ENCODE measurements around the gene FSD1.
"Not testable (repeated sequence)": the region's sequence is repeated elsewhere in the genome, so short reads cannot be mapped to it uniquely, and the experiment has no call there.

Gene FSD1

DNA sequence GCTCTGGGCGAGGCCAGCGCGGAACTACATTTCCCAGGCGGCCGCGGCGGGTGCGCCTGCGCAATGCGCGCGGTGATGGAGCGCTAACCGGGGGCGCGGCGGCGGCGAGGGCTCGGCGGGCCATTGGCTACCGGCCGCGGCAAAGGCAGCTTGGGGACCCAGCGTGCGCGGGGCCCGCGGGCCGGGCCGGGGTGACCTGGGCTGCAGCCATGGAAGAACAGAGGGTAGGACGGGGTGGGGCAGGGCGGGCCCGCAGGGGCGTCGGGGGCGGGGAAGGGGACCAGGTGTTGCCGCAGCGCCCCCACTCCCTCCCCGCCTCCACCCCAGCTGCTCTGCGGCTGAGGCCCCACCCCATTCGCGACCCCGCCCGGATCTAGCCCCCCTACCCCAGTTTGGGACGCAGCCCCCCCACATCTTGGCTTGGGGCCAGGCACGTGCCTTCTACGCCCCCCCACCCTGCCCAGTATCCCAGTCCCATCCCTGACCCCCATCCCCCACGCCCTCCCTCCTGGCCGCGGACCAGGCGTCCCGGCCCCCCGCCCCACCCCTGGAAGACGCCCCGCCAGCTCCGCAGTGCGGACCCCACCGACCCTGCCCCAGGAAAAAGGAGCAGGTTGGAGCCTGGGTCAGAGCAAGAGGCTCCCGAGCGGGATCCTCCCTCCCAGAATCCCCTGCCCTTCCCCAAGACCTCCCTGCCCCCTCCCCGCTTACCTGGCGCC is at the start of gene FSD1:
Gene FSD1, plus strand, starts transcription at position 61 of the 719 bp plus-strand sequence. Its CDS starts 149 bp downstream, at position 210.
- peak in 1 of 2 donors; percentile 69 for DNase-seq (ENCODE audit: low read depth in 2 of 2)

DNA sequence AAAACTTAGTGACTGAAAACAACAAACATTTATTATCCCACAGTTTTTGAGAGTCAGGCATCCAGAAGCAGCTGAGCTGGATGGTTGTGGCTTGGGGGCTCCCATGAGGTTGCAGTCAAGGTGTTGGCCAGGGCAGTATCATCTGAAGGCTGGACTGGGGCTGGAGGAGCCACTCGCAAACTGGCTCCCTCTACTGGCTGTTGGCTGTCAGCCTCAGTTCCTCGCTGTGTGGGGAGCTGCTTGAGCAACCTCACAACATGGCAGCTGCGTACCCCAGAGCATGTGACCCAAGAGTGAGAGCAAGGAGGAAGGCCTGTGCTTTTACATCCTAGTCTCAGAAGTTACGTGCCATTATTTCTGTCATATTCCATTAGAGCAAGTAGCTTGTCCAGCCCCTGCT is 47.8 kb upstream of the FSD1 start:
- DNase-seq (ENCODE audit: low read depth in 2 of 2), result no peak

DNA sequence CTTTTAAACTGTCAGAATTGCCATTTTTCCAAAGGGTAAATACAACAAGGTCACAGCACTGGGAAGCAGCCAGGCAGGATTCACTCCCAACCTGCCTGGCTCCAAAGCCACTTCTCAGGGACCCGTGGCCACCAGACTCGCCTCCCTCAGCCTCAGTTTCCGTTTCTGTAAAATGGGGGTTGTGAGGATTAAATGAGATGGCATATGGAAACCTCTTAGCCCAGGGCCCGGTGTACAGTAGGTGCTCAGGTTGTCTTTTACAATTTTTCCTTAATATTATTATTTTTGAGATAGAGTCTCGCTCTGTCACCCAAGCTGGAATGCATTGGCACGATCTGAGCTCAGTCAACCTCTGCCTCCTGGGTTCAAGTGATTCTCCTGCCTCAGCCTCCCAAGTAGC is 47.4 kb upstream of the FSD1 start:
- DNase-seq (ENCODE audit: low read depth in 2 of 2), result no peak

DNA sequence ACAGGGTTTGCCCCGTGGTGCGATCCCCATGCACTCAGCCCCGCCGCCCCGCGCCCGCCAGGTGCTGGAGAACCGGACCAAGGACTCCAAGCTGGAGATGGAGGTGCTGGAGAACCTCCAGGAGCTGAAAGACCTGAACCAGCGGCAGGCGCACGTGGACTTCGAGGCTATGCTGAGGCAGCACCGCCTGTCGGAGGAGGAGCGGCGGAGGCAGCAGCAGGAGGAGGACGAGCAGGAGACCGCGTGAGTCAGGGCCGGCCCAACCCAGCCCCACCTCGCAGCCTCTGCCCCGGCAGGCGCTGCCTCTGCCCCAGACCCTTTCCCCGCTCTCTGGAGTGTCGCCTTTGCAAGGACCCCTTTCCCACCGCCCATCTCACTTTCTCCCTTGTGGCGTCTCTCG is 46.2 kb upstream of the FSD1 start:
- DNase-seq (ENCODE audit: low read depth in 2 of 2), result no peak

DNA sequence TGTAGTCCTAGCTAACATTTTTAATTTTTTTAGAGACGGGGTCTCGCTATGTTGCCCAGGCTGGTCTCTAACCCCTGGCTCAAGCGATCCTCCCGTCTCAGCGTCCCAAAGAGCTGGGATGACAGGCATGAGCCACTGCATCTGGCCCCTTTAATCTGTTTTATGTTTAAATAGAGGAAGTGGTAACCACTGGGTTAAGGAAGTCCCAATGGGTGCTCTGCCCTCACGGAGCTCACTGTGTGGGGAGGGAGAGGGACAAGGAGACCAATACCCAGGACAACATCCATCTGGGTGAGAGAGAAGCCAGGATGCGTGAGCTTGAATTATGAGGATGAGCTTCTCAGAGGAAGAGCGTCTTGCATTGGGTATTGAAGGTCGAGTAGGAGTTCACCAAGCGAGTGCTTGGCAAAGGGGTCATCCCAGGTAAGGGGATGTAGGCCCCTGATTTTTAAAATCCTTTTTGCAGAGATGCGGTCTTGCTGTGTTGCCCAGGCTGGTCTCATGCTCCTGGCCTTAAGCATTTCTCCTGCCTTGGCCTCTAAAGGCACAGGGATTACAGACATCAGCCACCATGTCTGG is 43.7 kb upstream of the FSD1 start:
- DNase-seq (ENCODE audit: low read depth in 2 of 2), result no peak

DNA sequence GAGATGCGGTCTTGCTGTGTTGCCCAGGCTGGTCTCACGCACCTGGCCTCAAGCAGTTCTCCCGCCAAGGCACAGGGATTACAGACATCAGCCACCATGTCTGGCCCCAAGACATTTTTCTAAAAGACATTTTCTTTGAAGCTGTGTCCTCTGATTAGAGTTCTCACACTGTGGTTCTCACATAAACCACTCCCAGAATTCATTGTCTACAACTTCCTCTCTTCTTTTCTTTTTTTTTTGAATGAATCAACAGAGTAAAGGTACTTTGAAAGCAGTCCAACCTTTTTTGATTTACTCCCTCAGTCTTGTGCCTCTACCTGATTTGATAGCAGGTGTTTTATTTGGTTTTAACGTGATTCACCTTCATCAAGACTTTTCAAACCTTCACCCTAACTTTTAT is 39.6 kb upstream of the FSD1 start:
- no peak for DNase-seq (ENCODE audit: low read depth in 2 of 2)

DNA sequence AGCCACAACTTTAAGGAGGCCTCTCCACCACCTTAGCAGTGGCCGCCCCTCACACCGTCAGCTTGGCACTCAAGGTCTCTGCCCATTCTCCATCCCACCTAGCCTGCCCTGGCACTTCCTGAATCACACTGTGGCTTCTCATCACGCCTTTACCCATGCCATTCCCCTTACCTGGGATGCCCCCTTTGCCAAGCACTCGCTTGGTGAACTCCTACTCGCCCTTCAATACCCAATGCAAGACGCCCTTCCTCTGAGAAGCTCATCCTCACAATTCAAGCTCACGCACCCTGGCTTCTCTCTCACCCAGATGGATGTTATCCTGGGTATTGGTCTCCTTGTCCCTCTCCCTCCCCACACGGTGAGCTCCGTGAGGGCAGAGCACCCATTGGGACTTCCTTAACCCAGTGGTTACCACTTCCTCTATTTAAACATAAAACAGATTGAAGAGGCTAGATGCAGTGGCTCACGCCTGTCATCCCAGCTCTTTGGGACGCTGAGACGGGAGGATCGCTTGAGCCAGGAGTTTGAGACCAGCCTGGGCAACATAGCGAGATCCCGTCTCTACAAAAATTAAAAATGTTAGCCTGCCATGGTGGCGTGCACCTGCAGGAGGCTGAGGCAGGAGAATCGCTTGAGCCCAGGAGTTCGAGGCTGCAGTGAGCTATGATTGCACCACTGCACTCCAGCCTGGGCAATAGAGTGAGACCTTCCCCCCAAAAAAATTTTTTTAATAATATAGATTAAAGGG is 38.0 kb upstream of the FSD1 start:
- no peak for DNase-seq (ENCODE audit: low read depth in 2 of 2)

DNA sequence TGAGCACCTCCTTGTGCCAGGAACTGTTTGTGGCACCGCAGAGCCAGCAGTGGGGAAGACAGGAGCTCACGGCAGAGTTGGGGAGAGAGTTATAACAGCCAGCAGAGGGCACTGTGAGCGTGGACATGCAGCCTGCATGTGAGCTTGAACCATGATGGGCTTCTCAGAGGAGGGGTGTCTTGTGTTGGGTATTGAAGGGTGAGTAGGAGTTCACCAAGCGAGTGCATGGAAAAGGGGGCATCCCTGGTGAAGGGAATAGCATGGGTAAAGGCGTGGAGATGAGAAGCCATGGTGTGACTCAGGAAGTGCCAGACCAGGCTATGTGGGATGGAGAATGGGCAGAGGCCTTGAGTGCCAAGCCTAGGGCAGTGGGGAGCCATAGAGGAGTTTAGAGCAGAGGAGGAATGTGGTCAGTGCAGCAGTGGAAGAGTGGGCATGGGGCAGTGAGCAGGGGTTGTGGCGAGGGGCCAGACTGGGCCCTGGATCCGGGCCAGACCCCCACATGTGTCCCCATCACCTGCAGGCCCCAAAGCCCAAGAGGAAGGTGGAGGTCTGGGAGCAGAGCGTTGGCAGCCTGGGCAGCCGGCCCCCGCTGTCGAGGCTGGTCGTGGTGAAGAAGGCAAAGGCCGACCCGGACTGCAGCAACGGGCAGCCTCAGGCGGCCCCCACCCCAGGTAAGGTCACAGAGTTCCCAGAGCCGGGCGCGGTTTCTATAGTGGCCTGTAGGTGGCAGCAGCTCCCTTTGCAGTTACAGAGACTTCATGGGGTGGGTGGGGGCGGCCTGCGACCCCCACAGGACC is 37.1 kb upstream of the FSD1 start:
- peak; percentile 52 to 59 for DNase-seq (ENCODE audit: low read depth in 2 of 2)

DNA sequence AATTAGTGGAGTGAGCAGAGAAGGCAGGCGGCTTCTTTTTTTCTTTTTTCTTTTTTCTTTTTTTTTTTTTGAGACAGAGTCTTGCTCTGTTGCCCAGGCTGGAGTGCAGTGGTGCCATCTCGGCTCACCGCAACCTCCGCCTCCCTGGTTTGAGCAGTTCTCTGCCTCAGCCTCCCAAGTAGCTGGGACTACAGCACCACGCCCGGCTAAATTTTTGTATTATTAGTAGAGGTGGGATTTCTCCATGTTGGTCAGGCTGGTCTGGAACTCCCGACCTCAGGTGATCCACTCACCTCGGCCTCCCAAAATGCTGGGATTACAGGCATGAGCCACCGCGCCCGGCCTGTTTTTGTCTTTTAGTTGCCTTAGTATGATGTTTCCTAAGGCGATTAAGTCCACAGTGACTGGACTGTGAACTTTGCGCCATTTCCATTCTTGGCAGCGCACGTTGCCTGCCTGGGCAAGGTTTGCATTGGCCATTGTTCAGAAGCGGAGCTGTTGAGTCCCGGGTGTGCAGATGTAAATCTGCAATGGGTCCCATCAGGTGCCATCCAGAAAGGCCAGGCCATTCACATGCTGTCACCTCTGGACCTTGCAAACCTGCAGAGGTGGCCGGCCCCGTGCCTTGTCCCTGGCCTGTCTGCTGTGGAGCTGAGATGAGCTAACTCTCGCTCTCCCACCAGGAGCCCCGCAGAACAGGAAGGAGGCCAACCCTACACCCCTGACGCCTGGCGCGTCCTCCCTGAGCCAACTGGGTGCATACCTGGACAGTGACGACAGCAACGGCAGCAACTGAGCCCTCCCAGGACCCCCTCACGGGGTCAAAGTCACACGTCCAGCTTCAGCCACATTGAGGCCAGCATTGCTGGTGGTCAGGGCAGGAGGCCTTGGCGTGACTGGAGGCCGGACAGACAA is 36.2 kb upstream of the FSD1 start:
- DNase-seq (ENCODE audit: low read depth in 2 of 2), result no peak

DNA sequence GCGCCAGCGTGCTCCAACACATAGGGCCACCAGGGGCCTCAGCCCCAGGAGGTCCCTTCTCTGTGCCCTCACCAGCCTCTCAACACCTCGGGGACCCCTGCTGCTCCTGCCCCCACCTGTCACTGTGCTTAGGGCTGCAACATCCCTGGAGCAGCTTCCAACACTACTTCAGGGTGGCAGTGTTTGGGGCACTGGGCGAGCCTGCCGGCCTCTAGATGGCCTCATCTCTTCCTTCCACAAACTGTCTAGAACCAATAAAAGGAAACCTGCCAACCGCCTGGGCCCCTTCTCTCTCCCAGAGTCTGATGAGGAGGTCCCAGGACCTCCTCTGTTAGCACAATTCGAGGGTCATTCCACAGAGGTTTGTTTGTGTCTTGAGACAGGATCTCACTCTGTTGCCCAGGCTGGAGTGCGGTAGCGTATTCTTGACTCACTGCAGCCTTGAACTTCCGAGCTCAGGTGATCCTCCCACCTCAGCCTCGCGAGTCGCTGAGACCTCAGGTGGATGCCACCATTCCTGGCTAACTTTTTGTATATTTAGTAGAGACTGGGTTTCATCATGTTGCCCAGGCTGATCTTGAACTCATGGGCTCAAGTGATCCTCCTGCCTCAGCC is 35.5 kb upstream of the FSD1 start:
- no peak for DNase-seq (ENCODE audit: low read depth in 2 of 2)

DNA sequence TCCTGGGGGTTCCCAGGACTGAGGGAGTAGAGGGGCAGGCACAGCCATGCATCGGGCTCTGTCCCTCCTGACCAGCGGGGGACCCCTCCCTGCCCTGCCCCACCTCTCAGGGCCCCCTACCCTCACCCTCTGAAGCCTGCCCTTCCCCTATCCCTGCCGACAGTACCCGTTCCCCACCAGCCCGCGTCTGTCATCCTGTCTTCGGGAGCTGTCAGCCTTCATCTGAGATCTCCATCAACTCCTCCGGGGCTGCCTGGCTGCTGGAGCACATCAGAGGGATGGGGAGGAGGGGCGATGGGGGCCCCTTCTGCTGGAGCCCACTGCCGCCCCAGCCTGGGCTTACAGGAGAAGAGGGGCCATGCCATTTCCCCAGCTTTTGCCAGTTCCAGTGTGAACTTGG is 31.5 kb upstream of the FSD1 start:
- DNase-seq (ENCODE audit: low read depth in 2 of 2), result no peak

DNA sequence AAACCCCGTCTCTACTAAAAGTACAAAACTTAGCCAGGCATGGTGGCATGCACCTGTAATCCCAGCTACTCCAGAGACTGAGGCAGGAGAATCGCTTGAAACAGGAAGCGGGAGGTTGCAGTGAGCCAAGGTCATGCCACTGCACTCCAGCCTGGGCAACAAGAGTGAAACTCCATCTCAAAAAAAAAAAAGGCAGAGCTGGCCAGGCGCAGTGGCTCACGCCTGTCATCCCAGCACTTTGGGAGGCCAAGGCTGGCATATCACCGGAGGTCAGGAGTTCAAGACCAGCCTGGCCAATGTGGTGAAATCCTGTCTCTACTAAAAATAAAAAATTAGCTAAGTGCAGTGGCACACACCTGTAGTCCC is 30.1 kb upstream of the FSD1 start:
- not testable (repeated sequence) for DNase-seq (ENCODE audit: low read depth in 2 of 2)

DNA sequence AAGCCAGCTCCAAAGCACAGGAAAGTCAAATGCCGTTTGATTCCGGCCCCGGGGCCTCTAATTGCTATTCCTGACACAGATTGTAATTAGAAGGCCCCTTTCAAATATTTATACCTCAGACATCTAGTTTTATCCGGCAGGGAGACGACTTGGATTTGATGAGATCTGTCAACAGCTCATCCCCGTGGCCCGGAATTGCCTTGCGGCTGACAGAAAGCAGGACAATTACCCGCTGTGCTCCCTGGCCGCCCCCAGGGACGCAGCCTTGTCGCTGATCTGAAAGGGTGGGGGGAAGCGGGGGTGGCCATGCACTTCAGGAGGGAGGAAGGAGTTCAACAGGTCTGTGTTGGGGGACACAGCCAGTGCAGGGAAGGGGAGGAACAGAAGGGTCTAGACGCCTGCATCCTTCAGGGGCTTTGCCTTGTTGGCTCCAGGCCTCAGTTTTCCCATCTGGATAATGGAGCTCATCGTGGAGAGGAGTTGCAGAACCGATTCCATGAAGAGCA is 27.2 kb upstream of the FSD1 start:
- no peak for DNase-seq (ENCODE audit: low read depth in 2 of 2)

DNA sequence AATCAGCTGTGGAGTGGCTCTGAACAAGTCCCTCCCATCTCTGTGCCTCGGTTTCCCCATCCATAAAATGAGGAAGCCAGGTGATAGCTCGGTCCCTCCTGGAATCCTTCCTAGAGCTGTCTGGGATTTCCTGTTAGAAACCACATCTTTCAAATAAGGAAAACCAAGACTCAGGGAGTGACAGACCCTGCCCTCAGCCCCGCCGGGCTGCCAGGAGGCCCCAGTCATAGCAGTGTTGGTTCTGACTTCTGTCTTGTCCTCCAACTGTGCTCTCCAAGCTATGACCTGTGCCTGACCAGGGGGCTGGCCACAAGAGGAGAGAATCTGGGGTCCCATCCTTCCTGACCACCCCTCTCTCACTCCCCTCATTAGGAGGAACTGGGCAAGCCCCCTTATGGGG is 26.4 kb upstream of the FSD1 start:
- DNase-seq (ENCODE audit: low read depth in 2 of 2), result no peak

DNA sequence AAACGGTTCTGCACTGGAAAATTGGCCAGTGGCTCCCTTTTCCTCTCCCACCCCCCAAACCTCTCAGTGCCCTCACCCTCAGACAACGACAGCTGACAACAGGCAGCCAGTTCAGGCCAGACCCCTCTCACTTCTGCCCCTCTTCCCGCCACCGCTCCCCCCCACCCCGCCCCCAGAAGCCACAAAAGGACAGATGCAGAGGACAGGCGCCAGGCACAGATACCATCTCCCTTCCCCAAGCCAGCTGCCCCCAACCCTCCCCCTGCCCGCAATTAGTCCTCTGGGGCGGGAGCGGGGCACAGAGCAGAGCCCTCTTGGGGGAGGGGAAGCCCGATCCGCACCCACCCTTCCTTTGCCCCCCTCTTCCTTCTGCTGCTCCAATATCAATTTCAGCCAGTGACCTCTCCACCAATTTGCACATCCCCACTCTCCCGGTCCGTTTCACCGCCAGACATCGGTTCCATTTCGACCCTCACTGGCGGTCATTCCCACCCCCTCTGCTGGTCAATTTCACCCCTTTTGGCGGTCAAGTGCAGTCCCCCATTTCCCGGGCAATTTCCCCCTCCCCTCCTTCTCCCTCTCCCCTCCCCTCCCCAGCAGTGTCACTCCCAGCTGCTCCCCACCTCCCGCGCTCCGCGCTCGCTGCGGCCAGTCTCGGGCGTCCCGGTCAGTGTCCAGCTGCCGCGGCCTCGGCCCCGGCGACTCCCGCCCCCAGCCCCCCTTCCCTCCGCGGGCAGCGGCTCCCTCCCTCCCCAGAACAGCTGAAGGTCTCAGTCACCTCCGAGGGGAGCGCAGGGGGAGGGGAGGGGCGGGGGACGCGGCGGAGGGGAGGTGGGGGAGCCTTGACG is 25.8 kb upstream of the FSD1 start, which contains the start of gene SHD:
Gene SHD, plus strand, starts transcription at position 848 of the 848 bp plus-strand sequence. CDS start 798 bp downstream, outside the sequence.
- no peak for DNase-seq (ENCODE audit: low read depth in 2 of 2)

DNA sequence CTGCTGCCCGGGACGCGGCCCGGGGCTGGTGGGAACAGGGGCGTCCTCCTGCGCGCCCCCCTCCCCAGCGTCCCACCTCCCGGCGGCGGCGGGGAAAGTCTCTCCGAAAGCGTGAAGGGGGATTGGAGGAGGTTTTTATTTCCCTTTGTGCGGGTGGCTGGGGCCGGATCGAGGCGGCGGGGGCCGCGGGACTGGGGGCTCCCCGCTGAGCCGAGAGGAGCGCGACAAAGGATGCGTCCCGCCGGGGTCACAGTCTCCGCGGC is 25.2 kb upstream of the FSD1 start:
- DNase-seq (ENCODE audit: low read depth in 2 of 2), result no peak

DNA sequence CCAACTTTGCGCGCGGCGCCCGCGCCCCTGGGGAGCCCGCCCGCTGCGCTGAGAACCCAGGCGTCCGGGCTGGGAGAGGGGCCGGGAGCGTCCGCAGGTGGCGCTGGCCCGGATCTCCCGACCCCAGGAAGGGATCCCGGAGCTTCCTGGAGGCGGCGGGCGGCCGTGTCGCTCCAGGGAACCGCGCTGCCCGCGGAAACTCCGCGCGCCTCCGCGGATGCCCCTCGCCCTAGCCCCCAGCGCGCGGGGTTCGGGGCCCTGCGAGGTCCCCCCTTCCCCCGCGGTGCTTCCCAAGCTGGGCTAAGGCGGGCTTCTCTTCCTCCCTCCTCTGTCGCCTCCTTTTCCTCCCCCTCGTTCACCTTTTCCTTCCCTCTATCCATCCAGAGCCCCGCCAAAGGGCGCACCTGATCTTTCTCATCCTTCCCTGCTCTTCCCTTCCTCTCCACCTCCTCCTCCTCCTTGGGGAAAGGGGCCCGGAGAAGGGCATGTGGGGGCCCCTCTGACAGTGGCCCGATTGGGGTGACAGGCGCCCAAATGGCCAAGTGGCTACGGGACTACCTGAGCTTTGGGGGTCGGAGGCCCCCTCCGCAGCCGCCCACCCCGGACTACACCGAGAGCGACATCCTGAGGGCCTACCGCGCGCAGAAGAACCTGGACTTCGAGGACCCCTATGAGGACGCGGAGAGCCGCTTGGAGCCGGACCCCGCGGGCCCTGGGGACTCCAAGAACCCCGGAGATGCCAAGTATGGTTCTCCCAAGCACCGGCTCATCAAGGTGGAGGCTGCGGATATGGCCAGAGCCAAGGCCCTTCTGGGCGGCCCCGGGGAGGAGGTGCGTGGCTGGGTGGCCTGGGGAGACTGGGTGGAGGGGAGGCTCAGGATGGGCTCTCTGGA is 24.6 kb upstream of the FSD1 start:
- DNase-seq (ENCODE audit: low read depth in 2 of 2), result no peak

DNA sequence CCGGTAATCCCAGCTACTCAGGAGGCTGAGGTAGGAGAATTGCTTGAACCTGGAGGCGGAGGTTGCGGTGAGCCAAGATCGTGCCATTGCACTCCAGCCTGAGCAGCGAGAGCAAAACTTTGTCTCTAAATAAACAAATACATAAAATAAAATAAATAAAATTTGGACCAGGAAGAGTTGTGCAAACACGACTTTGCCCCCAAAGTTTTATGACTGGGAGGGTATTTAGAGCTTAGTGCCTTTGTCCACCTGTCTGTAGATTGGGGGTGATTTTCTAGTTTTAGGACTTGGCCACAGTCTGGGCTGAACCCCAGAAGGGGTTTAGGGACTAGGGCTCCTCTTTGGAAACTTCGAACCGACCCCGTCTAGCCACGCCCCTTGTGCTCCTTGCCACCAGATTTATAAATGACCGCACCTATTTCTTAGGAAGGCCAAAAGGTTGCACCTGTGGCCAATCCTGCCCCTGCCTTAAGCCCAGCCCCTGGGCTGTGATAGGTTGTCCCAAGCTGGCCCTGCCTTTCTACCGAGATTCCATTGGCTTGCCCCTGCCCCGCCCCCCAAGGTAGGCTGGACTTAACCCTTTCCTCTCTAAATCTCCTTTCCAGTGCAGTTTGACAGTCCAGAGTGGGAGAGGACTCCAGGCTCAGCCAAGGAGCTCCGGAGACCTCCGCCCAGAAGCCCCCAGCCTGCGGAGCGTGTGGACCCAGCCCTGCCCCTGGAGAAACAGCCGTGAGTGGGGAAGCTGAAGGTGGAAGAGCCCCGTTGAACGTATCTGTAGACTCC is 20.0 kb upstream of the FSD1 start:
- no peak for DNase-seq (ENCODE audit: low read depth in 2 of 2)
